Kidney (tissue), 14 donors: Measurements from ENCODE around the gene SPCS1. TPM values are rescaled to one million over a fixed set of nuclear protein-coding genes. Genes with fewer than 3 reads are reported as not detected.

Experiments
- DNase-seq, 5 donors: peaks; one replicate each; pipeline ENCODE4 v3.0.0-alpha.2; 2013 to 2020
- FAIRE-seq: peaks from 2 replicates; lab custom pipeline; 2012; peaks lifted over from hg19 to GRCh38; lab: Jason Lieb, UNC
- H3K27ac ChIP-seq, 2 donors: one replicate each; pipeline ENCODE4 v1.7.0; 2013; ENCODE audit warnings: low read depth in 2 of 2, low read length in 2 of 2, inconsistent platforms in 1 of 2
- H3K27me3 ChIP-seq: one replicate; pipeline ENCODE4 v1.7.1; 2013; ENCODE audit warnings: low read length, inconsistent platforms; ENCODE audit not compliant: control insufficient read depth, insufficient read depth
- H3K36me3 ChIP-seq, 3 donors: one replicate each; pipeline versions ENCODE4 v1.7.0 to v1.7.1; 2013; ENCODE audit warnings: low read length in 3 of 3, control low read depth in 1 of 3, inconsistent platforms in 1 of 3; ENCODE audit not compliant: insufficient read depth in 3 of 3, control insufficient read depth in 2 of 3
- H3K4me1 ChIP-seq, 3 donors: one replicate each; pipeline versions ENCODE4 v1.7.0 to v1.7.1; 2013; ENCODE audit warnings: low read length in 3 of 3, inconsistent platforms in 1 of 3, low read depth in 1 of 3; ENCODE audit not compliant: control insufficient read depth in 2 of 3, insufficient read depth in 2 of 3
- H3K4me3 ChIP-seq, 3 donors: one replicate each; pipeline versions ENCODE4 v1.7.0 to v1.8.1; 2013; ENCODE audit warnings: low read length in 3 of 3, control low read depth in 1 of 3, inconsistent platforms in 1 of 3
- H3K9ac ChIP-seq, 3 donors: one replicate each; pipeline versions ENCODE4 v1.7.0 to v1.7.1; 2013; ENCODE audit warnings: low read length in 3 of 3, control low read depth in 1 of 3, inconsistent platforms in 1 of 3
- H3K9me3 ChIP-seq, 3 donors: one replicate each; pipeline versions ENCODE4 v1.7.0 to v1.7.1; 2013; ENCODE audit warnings: low read length in 3 of 3, control low read depth in 1 of 3, inconsistent platforms in 1 of 3; ENCODE audit not compliant: control insufficient read depth in 2 of 3, insufficient read depth in 1 of 3
- CTCF ChIP-seq: IDR thresholded peaks from 3 replicates; pipeline ENCODE4 v1.5.1; 2012; ENCODE audit warnings: mild to moderate bottlenecking, moderate library complexity, borderline replicate concordance; ENCODE audit not compliant: insufficient read depth; ENCODE audit errors: extremely low read depth
- intact Hi-C: fragments of 100-400 bp; cut with DNase I; formaldehyde crosslinking; loops from one replicate; pipeline ENCODE4 v1.11.1; 2022
- polyA plus RNA-seq: library from polyadenylated mRNA; stranded (reverse); fragments of 350-450 nt; fragmentation: Illumina TruSeq; extraction: RNeasy Lipid Tissue Mini Kit (QIAGEN cat#74804); gene quantifications from one replicate; pipeline ENCODE4 v1.2.3, GENCODE V29; 2014; ENCODE audit warnings: low read depth, low replicate concordance; ENCODE audit not compliant: insufficient read depth
- total RNA-seq: library from RNA; stranded (reverse); fragmentation: NEBNext Ultra II Directional; extraction: Animal tissue kit (Norgen Biotek cat#: 25700); gene quantifications from one replicate; pipeline ENCODE4 v1.2.1, GENCODE V29; 2021
- donor health status: control.
- donor health status: control.
- donor health status: control.
- donor health status: control.
- donor health status: control.
- donor health status: DM: yes; HTN: yes; CAD: no.
- donor health status: Normal renal cell carcinoma (clear cell type).

SPCS1 gene
- total and polyA plus RNA-seq, 2 donors from 2014 or later = 124 to 265 TPM

GRCh38 chr3:52689151-52689550, 16.8 kb upstream of the SPCS1 start:
- peaks cover 37 to 58% (median 50%) of the 10 kb centered on the region in 3 donors for H3K36me3 ChIP-seq
- no peaks in the 10 kb centered on the region for H3K9me3 ChIP-seq
- H3K9ac ChIP-seq = no peak overlapping the region
- no peak for FAIRE-seq
- H3K4me1 ChIP-seq = peaks cover 4 to 16% (median 13%) of the 10 kb centered on the region in 3 donors
- H3K27me3 ChIP-seq = no peaks in the 10 kb centered on the region
- TF ChIP-seq CTCF = no peak
- DNase-seq = no peak
- no peak overlapping the region for H3K4me3 ChIP-seq
- H3K27ac ChIP-seq = no peak overlapping the region
- intact Hi-C loops = no loop called here

GRCh38 chr3:52690560-52690959, 15.3 kb upstream of the SPCS1 start:
- no peak for FAIRE-seq
- Histone ChIP-seq H3K9me3 (no peaks in the 10 kb centered on the region), H3K4me3 (no peak overlapping the region), H3K27me3 (no peaks in the 10 kb centered on the region), H3K36me3 (peaks cover 41 to 70% (median 59%) of the 10 kb centered on the region in 3 donors), H3K4me1 (peaks cover 4 to 9% (median 7%) of the 10 kb centered on the region in 3 donors), H3K9ac (no peak overlapping the region), H3K27ac (no peak overlapping the region)
- no peak for DNase-seq
- no peak for TF ChIP-seq CTCF
- intact Hi-C loops = no loop called here

GRCh38 chr3:52693071-52693470, 12.8 kb upstream of the SPCS1 start:
- peaks cover 37 to 84% (median 70%) of the 10 kb centered on the region in 3 donors for H3K36me3 ChIP-seq
- H3K9ac ChIP-seq = no peak overlapping the region
- DNase-seq = no peak
- no peak overlapping the region for H3K27ac ChIP-seq
- no peak for FAIRE-seq
- H3K4me1 ChIP-seq = no peaks in the 10 kb centered on the region
- no peak overlapping the region for H3K4me3 ChIP-seq
- H3K27me3 ChIP-seq = no peaks in the 10 kb centered on the region
- TF ChIP-seq CTCF = no peak
- no peaks in the 10 kb centered on the region for H3K9me3 ChIP-seq
- intact Hi-C loops = no loop called here

GRCh38 chr3:52694528-52695189, 11.2 kb upstream of the SPCS1 start:
- peaks cover 22 to 74% (median 59%) of the 10 kb centered on the region in 3 donors for H3K36me3 ChIP-seq

More at GRCh38 chr3:52694528-52695189, 11.2 kb upstream of the SPCS1 start:
- no peak for TF ChIP-seq CTCF
- no peaks in the 10 kb centered on the region for H3K9me3 ChIP-seq
- no peaks in the 10 kb centered on the region for H3K4me1 ChIP-seq
- H3K9ac ChIP-seq = no peak overlapping the region
- DNase-seq (no peak), FAIRE-seq (no peak)
- intact Hi-C loops = no loop called here
- no peaks in the 10 kb centered on the region for H3K27me3 ChIP-seq
- H3K27ac ChIP-seq = no peak overlapping the region
- H3K4me3 ChIP-seq = no peak overlapping the region
